Stimulated activated CD8-positive, alpha-beta memory T cell treated with anti-CD3 and anti-CD28 coated beads, Interleukin-2, amount 100 ng/mL, for 1 hour (primary cell): ENCODE results near the gene MCCD1.
A peak's percentile ranks its signal among the peaks of the same experiment; 100 is the strongest.

Experiments
- DNase-seq, 2 donors: peaks; one replicate each; pipeline ENCODE4 v3.0.0-alpha.2; 2020; ENCODE audit warnings: low read depth in 2 of 2

Gene MCCD1

DNA sequence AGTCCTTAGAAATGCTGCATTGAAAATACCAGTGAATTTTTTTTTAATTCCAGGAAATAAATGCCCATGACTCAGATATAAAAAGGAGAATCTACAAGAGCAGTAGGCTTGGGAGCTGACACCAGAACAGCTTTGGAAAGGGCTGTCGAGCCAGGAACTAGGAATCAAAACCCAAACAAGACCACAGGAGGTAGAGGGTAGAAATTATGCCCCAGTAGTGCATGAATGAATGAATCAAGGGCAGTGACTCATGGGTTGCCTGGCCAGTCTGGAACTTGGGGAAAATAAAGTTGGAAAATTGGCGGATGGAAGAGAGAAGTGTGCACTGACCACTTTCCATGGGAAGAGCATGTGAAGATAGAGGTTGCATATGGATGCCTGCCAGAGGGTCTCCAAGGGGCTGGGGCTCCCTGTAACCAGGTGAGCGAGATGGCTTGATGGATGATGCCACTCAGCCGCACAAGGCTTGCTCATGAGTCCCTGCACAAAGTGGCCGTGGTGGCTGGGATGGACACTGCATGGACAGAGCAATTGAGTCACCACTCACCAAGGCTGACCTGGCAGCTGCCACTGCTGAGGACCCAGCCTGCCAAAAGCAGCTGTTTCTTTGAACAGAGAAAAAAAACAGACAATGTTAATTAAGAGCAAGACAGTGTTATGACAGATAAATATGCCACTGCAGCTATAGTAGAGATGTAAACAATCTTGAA is 15.2 kb upstream of the MCCD1 start:
- DNase-seq, result no peak

GRCh38 chr6:31521835-31522234 is 6.9 kb upstream of the MCCD1 start:
- DNase-seq, result no peak

GRCh38 chr6:31525553-31525931 is 3.2 kb upstream of the MCCD1 start:
- no peak for DNase-seq

- DNase-seq, result no peak
These were observed 2.7 kb upstream of the MCCD1 start for GRCh38 chr6:31525932-31526591.

DNA sequence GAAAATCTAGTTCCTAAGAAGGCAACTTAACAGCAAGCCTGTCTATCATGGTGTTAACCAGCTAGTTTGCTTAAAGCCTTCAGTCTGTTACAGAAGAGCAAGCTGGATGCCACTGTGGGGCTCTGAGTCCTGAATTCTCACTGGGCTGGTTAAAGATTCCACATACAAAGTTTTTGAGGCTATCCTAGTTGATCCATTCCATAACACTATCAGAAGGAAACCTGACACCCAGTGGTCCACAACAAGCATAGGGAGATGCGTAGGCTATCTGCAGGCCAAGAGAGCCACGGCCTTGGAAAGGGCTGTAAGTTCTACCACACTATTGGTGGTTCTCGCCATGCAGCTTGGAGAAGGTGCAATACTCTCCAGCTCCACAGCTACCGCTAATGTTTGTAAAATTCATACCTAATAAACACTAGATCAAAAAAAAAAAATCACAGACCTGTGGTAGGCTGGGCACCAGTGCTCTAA is 420 bp upstream of the MCCD1 start:
- DNase-seq, result no peak

- DNase-seq, result no peak
These were observed 778 bp downstream of the MCCD1 start for GRCh38 chr6:31529329-31530150.

GRCh38 chr6:31530659-31531058 is 1.9 kb downstream of the MCCD1 start:
- no peak for DNase-seq

DNA sequence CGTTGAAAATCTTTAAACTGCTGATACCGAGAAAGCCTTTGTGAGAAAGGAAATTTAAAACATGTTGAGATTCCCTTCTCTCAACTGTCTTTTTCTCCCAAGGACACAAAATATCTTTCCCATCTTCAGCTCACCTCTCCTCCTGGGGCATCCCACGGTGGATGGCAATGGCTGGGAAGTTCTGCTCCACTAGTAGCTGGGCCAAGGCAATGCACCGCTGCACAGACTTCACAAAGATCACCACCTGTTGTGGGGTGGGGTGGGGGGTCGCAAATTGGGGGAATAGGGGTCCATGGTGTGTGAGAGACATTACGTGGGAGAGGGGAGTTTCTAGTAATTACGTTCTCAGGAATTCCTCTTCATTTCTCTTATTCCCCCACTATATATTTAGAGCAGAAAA is 2.4 kb downstream of the MCCD1 start:
- DNase-seq, result no peak

DNA sequence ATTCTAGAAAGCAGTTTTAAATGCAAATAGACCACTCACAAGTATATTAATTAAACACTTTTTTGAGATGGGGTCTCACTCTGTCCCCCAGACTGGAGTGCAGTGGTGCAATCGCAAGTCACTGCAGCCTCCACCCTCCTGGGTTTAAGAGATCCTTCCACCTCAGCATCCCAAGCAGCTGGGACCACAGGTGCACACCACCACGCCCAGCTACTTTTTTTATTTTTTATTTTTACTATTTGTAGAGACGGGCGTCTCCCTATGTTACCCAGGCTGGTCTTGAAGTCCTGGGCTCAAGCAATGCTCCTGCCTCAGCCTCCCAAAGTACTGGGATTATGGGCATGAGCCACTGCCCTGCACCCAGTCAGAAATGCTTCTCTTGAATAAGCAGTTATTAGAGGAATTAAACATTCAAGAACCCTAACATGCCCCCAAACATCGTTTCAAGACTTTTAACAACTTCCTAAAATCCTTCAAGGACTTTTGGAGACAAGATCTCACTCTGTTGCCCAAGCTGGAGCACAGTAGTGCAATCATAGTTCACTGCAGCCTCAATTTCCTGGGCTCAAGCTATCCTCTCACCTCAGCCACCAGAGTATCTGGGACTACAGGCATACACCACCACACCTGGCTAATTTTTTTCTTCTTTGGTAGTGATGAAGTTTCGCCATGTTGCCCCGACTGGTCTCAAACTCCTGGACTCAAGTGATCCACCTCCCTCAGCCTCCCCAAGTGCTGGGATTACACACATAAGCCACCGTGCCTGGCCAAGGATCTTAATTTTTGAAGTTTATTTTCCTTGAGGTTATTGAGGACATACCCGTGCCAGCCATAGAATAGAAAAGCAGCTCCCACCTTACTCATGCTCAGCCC is 3.2 kb downstream of the MCCD1 start:
- DNase-seq, result no peak

DNA sequence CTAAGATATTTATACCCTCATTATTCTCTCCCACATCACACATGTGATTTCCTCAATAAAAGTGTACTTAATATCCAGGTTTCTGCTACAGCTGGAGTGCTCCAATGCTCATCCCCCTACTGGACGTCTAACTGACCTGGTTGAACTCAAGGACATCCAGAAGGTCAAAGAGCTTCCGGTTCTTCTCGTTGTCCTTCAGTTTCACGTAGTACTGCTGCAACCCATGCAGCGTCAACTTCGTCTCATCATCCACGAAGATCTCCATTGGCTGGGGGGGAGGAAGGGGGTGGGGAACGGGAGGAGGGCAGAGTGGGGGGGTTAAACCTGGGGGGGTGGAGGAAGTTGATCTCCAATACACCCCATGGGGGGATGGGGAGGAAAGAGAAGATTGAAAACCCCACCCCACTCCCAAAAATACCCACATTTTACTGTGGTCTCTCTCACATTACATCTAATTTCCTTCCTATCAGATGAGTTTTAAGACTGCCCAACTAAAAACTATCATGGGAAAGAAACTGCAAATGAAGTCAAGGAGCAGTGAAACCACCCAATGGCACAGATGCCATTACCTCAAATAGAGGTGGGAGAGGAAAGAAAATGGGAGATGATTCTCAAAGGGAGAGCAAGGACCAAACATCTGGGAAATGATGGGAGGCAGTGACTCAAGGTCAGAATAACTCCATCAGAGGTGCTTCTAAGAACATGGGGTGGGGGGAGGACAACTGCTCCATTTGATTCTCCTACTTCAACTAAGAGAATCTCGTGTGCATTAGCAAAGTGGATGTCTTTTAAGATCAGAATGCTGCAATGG is 4.1 kb downstream of the MCCD1 start:
- DNase-seq, result no peak

DNA sequence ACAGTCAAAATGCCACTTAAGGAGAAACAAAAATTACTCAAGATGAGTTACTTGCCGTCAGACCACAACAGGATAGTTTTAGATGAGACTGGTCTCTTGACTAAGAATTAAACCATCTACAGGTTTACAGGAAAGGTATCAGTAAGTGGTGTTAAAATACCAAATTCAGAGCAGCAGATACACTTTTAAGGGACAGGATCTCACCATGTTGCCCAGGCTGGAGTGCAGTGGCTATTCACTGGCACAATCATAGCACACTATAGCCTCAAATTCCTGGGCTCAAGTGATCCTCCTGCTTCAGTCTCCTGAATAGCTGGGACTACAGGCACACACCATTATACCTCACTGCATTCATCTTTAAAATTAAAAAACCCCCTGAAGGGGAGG is 4.7 kb downstream of the MCCD1 start:
- DNase-seq, result no peak

DNA sequence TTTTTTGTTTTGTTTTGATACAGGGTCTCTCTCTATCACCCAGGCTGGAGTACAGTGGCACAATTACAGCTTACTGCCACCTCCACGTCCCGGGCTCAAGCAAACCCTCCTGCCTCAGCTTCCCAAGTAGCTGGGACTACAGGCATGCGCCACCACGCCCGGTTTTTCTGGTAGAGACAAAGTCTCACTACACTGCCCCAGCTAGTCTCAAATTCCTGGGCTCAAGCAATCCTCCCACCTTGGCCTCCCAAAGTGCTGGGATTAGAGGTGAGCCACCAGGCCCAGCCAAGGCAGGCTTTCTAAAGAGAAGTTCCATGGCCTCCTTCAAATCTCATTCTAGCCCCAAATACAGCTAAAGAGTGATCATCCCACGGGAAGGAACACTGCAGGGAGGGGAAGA is 5.2 kb downstream of the MCCD1 start:
- no peak for DNase-seq

DNA sequence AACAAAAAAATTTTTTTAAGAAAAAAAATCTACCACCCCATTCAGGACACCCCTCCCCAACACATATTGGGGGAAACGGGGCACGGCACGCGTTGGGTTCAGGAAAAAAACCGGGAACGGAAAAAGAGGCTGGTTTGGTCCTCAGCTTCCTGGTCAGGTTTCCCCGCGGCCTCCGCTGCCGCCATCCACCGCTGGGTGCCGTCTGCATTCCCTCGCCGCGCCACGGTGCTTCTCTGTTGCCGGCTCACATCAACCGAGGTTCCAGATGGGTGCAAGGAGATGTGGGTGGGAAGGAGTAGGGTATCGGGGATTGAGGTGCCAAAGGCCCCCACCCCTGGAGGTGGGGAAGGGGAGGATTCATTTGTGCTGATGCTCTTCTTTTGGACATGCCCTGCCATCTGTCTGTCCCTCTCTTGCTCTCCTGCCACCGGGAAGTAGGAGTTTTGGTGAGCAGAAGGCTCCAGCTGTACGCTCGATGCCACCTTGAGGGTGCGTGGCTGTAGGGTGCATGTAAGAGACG is 5.8 kb downstream of the MCCD1 start:
- DNase-seq, result no peak

- DNase-seq, result no peak
These were observed 7.0 kb downstream of the MCCD1 start for GRCh38 chr6:31535538-31536324.

GRCh38 chr6:31538805-31539400 is 10.1 kb downstream of the MCCD1 start:
- no peak for DNase-seq

DNA sequence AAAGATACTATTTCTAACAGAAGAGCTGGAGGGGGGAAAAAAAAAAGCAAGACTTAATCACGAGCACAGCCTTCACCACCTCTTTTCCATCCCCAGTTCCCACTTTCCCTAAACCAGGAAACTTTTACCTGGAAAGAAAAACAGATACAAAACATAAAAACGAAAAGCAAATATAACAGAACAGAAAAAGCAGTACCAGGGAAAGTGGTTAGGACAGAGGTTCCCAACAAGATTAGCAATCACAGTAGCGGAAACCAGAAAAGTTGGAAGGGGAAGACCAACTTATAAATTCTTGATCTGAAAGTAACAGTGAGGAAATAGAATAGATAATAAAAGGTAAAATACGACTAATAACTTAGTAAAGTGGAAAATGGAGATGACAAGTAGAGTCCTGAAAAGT is 11.9 kb downstream of the MCCD1 start:
- DNase-seq, result no peak

- peak; percentile 20 to 49 for DNase-seq
These were observed 12.4 kb downstream of the MCCD1 start for GRCh38 chr6:31541059-31541657.

GRCh38 chr6:31541658-31542521 is 13.1 kb downstream of the MCCD1 start, which contains the start of gene DDX39B:
DDX39B (minus strand) TSS chr6:31542003; CDS start chr6:31540532, 1,471 bp downstream.
- DNase-seq, result peak; percentile 84 to 91
